HG03064 (cell line): ENCODE results near the gene EVL.

Source experiments
- ATAC-seq: cut with Tn5 transposase; IDR thresholded peaks from one replicate; pipeline ENCODE4 v1.9.1; 2021; ENCODE audit warnings: low read depth; ENCODE audit not compliant: unreplicated experiment

EVL gene

GRCh38 chr14:100080206-100080605, 15.0 kb downstream of the EVL start:
- no peak for ATAC-seq

GRCh38 chr14:100081997-100082625, 16.9 kb downstream of the EVL start:
- no peak for ATAC-seq

- ATAC-seq, result no peak
These were observed 17.5 kb downstream of the EVL start for GRCh38 chr14:100082723-100083122.

GRCh38 chr14:100083706-100084105, 18.5 kb downstream of the EVL start:
- ATAC-seq, result no peak

- no peak for ATAC-seq
These were observed 19.4 kb downstream of the EVL start for GRCh38 chr14:100084591-100084990.

GRCh38 chr14:100085462-100085861, 20.2 kb downstream of the EVL start:
- no peak for ATAC-seq

- ATAC-seq, result no peak
These were observed 21.1 kb downstream of the EVL start for GRCh38 chr14:100086361-100086760.

GRCh38 chr14:100088226-100088625, 23.0 kb downstream of the EVL start:
- no peak for ATAC-seq

- no peak for ATAC-seq
These were observed 26.2 kb downstream of the EVL start for GRCh38 chr14:100091386-100091785.

- no peak for ATAC-seq
These were observed 27.6 kb downstream of the EVL start for GRCh38 chr14:100092832-100093231.

- ATAC-seq, result no peak
These were observed 28.1 kb downstream of the EVL start for GRCh38 chr14:100093319-100093718.

GRCh38 chr14:100096656-100097055, 31.4 kb downstream of the EVL start:
- ATAC-seq, result no peak

GRCh38 chr14:100098171-100098570, 32.9 kb downstream of the EVL start:
- ATAC-seq, result no peak

- ATAC-seq, result no peak
These were observed 34.9 kb downstream of the EVL start for GRCh38 chr14:100100032-100100703.

- ATAC-seq, result no peak
These were observed 37.0 kb downstream of the EVL start for GRCh38 chr14:100102156-100102785.

GRCh38 chr14:100103250-100104005, 38.2 kb downstream of the EVL start:
- ATAC-seq, result no peak

GRCh38 chr14:100104006-100104352, 38.8 kb downstream of the EVL start:
- no peak for ATAC-seq

GRCh38 chr14:100104523-100105300, 39.5 kb downstream of the EVL start:
- no peak for ATAC-seq

GRCh38 chr14:100105357-100106169, 40.3 kb downstream of the EVL start:
- no peak for ATAC-seq
